Stimulated activated CD4-positive, alpha-beta T cell treated with anti-CD3 and anti-CD28 coated beads, TNF-alpha, amount 100 ng/mL, for 4 hours (primary cell): ENCODE measurements around the gene MAT2B.
"Not testable (repeated sequence)": the region's sequence is repeated elsewhere in the genome, so short reads cannot be mapped to it uniquely, and the experiment has no call there.

Experiments used
- DNase-seq, 3 experiments: peaks; one replicate each; pipeline ENCODE4 v3.0.0-alpha.2; 2020; ENCODE audit warnings: low read depth in 3 of 3

MAT2B gene

DNA sequence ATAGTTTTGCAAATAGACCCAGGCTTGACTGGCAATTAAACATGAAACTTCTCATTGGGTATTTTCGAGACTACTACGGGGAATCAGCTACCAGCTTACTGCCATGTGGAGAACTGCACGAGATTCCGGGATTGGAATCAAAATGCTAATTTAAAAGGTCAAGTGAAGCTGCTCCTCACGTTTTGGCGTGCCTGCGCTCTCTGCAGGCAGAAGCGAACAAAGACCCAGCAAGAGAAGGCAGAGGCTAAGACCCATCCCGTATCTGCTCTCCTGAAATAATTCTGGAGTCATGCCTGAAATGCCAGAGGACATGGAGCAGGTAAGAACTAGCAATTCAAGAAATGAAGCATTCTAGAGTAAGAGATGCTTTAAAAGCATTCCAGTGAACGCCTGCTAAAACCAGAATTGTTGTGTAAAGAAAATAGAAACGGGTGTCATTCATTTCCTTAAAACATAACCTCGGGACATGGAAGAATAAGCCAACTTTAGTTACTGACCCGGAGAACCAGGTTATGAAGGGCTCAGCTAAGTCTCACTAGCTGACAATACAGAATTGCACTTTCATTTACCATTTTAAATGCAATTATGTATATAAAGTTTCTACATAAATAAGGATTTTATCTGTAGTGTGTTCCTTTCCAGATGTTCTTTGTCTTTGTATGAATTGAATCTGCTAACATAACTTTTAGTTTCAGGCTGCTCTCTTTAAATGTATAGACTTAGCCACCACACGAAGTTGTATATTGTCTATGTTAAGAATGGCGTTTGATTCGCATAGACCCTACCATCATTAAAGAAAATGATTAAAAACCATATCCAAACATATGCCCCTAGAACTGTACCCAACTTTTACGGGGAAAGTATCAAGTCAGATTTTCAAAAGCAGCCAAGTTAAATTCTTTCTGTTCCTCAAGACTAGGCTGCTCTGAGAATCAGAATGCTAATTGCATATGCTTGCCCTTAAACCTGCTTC lies 2.0 kb upstream of the MAT2B start:
- DNase-seq: peak in 1 of 3 experiments; percentile 11

DNA sequence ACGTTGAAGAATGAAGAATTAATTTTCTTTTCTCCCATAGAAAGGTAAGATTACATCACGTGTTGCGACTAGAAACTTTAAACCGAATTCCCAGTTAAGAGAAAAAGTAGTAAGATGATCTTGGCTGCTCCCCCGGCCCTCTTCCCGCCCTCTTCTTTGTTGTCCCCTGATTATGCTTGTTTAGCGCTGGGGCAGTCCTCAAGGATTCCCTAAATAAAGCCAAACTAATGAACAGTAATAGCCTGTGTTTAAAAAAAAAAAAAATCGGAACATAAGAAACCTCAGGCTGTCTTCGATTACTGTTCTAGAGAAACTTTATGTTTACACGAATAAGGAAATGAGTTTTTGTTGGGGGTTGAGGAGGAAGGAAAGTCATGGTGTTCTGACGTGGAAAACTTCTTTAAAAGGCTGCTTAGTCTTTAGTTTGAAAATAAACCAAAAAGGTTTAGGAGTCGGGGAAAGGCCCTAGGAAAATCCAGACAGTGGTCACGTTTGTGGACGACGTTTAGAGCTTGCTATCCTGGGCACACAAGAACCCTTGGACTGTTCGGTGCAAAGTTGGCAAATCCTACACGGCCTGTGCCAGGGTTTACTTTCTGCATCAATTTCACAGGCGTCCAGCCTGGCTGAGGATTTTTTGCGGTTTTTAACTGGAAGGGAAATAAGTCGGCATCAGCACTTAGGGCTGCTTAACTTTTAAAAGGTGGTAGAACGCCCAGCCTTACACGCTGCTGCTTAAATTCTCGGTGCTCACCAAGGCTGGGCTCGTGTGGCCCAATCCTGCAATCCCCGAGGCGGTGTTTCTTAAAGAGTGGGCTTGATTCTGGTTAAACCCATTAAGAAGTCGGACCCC lies 1.1 kb upstream of the MAT2B start:
- peak in 1 of 3 experiments; percentile 12 for DNase-seq

DNA sequence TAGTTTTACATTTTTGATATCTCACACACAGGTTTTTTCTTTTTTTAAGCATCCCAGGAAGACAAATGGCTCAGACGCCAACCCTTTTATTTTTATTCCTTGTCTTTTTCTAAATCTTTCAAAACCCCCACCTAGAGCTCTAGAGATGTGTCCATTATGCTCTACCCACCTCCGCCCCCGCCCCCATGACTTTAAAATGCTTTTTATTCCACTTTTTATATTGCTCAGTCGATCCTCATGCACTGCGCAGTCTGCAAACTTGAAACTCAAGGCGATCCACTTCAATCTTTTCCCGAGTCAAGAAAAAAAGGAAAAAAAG lies 411 bp upstream of the MAT2B start:
- no peak for DNase-seq

DNA sequence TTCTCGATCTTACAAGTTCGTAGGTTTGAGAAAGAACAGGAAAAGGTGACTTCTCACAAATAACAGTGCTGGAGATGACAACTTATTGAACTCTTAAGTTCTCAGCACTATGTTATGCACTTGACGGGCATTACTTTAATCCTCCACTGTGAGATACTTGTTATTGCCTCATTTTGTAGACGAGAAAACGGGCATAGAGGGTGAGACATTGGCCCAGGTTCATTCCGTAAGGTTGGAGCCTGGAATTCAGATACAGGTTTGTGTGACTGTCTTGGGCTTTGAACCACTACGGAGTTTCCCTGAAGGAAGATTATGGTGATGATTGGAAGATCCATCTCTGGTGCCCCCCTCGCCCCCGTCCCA lies 657 bp downstream of the MAT2B start:
- no peak for DNase-seq

DNA sequence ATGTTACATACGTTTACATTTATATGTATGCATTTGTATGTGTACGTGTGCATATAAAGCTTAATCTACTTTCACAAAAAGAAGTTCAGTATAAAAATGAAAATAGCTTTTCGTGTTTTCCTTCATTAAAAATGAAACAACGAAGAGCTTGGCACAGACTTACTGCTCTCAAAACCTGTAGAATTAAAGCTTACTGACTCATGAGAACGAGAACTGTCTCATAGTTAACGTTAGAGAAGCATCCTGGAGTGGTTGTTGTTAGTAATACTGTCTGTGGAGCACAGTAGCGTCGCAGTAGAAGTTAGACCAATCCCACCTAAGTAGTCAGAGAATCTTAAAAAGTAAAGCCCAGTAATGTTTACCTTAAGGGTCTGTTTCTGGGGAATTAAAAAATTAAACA lies 1.3 kb downstream of the MAT2B start:
- no peak for DNase-seq

DNA sequence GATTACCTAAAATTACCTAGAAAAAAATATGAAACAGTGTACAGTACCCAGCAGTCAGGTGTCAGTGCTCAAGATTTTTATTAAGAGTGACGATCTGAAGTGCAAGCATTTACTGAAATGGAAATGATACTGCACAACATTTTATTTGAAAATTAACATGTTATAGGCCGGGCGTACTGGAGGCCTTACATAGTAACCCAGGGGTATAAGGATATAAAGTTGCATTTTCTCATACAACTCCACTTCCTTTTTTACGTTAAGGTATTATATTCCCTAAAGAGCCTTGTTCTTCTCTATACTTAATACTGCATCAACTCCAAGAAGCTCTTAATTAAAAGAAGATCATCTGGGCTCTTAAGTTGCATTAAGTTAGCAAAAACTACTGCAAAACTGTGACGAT lies 3.3 kb downstream of the MAT2B start:
- no peak for DNase-seq

DNA sequence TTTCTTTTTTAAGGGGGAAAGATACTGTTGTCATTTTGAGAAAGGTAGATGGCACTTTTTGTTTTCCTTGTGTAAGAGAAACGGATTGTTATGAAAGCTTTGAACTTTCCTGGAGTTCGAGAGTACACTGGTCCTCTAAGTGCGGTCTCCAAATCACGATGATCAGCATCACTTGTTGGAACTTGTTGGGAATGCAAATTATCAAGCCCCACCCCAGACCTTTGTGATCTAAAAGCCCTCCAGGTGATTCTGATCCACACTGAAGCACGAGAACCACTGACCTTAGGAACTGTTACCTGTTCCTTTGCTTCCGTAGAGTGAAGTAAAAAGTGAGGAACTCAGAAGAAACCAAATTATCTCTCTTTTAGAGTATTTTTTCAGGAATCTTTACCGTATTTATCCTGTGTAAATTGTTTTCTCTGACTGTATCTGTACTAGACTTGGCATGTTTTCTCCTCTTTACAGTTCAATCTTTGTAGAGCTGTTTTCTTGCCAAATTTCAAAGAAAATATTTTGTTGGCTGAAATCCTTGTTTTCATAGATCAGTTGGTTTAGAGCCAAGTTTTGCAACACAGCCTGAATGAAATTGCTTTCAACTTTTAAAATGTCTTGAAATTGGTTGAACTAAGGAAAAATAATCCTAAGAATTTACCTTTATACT lies 4.0 kb downstream of the MAT2B start:
- DNase-seq: no peak

DNA sequence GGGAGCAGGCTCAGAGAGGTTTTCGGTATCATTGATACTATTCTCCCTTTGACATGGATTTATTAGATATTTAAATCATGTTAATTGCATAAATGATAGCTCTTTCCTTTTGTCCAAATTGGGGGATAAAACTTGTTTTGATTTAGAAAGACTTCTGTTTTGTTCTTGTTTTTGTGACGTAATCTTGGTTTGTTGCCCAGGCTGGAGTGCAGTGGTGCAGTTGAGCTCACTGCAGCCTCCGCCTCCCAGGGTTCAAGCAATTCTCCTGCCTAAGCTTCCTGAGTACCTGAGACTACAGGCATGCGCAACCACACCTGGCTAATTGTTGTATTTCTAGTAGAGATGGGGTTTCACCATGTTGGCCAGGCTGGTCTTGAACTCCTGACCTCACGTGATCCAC lies 7.1 kb downstream of the MAT2B start:
- no peak for DNase-seq

DNA sequence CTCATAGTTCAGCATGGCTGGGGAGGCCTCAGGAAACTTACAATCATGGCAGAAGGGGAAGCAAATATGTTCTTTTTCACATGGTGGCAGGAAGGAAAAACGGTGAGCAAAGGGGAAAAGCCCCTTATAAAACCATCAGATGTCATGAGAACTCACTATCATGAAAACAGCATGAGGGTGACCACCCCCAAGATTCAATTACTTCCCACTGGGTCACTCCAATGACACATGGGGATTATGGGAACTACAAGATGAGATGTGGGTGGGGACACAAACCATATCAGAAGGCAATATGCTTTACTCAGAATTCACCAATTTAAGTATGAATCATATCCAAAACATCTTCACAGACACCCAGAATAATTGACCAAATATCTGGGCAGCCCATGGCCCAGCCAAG lies 19.7 kb downstream of the MAT2B start:
- no peak for DNase-seq

DNA sequence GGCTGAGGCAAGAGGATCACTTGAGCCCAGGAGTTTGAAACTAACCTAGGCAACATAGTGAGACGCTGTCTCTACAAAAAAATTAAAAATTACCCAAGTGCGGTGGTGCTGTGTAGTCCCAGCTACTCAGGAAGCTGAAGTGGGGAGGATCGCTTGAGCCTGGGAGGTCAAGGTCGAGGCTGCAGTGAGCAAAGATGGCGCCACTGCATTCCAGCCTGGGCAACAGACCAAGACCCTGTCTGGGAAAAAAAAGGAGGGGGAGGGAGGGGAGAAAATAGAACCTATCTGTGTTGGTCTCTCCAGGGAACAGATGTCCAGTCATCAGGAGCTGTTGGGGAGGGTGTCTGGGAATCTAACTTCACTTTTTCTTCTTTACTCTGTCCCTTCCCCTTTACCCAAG lies 24.3 kb downstream of the MAT2B start:
- no peak for DNase-seq

DNA sequence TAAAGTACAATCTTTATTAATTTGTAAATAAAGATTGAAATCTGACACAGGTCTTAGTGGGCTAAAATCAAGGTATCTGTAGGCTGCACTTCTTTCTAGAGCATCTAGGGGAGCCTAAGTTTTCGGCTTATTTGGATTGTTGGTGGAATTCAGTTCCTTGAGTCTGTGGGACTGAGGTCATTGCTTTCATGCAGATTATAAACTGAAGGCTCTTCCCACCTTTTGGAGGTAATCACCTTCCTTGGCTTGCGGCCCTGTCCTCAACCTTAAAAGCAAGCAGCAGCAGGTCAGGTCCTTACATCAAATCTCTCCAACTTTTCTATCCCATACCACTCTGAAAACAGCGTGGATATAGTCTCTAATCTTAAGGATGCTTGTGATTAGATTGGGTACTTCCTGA lies 25.9 kb downstream of the MAT2B start:
- no peak for DNase-seq

DNA sequence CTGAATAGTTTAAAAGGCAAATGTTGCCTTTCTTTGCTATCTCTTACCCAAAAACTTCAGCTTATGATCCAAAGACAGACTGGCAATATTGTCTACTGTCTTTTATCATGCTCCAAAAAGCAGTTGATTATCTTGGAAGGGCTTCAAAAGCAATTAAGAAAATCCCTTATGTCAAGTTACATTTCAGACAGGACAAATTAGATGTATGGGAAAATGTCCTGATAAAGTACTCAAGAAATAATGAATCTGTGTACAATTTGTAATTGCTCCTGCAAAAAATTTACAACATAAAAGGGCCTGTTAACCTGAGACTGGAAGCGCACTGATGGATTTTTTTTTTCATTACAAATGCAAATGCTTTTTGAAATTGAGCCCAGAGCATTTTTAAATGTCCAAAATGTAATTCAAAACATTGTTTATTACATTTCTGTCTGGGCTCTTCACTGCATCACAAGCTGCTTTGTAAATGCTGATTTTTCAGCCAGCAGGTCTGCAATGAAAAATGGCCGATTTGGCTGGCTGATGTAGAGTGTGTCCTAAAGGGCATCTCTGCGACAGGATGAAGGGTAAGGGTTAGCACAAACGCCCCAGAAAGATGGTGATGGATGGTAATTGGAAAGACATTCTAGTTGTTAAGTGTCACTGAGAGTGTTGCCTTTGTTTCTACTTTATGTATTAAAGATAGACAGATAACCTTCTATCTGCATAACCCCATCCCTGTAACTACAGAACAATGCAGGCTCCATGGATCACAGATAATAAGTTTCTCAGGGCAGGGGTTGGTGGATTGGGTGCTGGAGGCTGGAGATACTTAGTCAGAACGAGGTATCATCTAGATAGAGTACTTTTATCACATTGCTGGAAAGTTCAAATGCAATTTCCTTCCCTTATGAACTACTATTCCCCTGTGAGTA lies 27.0 kb downstream of the MAT2B start:
- DNase-seq: no peak

DNA sequence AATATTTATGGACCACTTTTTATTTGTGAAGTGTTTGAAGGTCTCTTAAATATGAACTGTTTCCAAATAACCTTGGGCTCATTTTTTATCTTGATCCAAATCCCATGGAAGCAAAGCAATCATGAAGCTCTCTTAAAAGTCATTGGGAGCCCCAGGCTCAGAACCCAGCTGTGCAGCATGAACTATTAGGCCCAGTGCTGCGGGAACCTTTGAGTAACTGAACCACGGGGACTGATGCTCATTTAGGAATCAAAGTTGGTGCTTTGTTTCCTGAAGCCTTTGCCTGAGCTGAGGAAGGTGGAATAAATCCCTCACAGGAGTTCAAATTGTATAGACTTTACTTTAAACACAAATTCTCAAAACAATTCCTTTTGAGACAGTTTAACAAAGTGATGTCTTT lies 27.8 kb downstream of the MAT2B start:
- DNase-seq: no peak

DNA sequence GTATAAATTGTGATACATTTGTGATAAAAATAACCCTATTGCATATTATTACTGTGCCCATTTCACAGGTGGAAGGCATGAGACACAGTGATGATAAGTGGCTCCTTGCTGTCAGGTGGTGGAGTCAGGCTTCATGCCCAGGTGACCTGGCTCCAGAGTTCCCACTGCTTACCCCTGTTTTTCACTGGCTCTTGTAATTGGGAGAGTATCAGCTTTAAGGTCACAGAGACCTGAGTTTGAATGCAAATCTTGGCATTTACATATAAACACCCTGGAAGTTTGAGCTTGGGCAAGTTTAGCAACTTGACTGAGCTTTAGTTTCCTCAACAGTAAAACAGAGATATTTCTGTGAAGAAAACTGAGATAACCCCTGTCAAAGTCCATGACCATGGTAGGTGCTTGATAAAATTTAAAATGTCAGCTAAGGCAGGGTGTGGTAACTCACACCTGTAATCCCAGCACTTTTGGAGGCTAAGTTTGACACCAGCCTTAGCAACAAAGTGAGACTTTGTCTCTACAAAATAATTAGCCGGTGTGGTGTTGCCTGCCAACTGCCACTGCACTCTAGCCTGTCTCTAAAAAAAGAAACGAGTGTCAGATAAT lies 29.2 kb downstream of the MAT2B start:
- no peak for DNase-seq

DNA sequence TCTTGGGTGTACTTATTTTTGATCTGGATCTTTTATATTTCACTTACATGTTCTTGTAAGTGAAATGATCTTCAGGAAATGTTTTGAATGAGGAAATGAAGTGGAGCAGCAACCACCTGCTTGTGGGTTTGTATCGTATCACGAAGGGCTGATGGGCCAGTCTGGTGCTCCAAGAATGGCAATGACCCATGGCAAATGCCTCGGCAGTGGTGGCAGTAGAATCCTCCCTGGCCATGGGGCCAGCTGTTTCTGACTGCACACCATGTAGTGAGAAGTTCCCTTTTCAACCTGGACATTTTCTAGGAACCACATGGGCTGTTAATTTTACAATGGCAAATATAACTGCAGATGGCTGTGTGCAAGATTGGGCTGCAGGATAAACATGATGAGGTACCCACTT lies 29.9 kb downstream of the MAT2B start:
- DNase-seq: no peak

DNA sequence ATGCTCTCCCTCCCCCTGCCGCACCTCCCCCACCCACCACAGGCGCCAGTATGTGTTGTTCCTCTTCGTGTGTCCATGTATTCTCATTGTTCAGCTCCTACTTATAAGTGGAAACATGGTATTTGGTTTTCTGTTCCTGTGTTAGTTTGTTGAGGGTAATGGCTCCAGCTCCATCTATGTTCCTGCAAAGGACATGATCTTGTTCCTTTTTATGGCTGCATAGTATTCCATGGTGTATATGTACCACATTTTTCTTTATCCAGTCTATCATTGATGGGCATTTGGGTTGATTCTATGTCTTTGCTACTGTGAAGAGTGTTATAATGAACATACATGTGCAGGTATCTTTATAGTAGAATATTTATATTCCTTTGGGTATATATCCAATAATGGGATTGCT lies 31.0 kb downstream of the MAT2B start:
- DNase-seq: not testable (repeated sequence)

DNA sequence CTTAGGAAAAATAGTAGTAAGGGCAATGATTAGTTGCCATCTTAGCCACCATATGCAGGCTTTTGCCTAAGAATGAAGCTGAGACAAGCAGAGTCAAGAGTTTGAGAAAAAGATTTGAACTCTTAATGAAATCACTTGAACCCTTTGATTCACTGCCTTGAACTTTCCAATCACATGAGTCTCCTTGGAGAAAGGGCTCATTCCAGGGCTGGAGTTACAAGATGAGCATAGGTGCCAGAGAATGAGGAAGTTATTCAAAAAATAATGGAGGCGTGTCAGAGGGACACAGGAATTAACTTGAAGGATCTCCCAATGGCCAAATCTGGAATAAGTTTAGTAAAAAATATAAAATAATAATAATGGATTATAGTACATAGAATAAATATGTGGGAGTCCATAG lies 35.3 kb downstream of the MAT2B start:
- no peak for DNase-seq

DNA sequence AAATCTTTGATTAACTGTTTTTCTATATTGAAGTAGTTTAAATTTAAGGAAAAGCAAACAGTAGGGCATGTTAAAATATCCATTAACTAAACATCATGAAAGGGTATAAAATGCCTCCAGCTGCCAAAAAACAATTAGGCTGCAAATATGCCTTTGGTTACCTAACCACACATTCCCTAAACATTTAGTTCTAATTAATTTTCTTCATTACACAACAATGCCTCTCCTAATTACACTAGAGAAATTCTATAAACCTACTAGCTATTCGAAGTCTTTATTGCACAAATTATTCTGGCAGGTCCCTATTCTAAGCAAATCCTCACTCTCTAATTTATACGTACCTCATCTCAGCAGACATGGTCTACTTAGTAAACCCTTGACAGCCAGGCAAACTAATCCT lies 37.4 kb downstream of the MAT2B start:
- no peak for DNase-seq

DNA sequence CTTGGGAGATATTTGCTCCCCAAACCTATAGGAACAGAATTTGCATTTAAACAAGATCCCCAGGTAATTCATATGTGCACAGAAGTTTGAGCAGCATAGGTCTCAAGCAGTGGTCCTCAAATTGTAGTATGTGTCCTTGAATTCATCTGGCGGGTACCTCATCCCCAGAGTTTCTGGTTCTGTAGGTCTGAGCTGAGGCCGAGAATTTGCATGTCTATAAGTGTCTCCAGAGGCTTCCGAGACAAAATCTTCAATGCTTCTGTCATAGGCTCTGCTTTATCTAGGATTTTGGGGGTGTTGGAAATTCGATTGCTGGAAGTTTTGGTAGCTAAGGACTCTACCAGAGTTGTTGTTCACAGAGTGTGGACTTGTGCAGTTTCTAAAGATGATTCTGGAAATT lies 38.6 kb downstream of the MAT2B start:
- no peak for DNase-seq

DNA sequence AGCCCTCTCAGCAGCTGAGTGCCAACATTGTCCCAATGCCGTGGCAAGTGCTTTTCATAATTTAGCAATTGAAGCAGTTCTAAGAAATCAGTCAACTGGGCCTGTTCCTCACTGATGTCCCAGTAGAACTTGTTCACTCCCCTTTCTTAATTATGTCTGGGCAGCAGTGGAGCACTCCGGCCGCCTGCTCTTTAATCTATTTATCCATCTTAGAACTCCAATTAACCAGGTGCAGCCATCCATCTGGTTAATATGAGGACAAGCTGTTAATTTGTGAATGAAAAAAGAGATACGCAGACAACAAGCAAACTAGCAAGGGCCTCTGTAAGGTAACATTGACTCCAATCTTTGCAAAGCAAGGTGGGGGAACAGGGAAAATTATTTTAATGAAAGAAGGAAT lies 39.4 kb downstream of the MAT2B start:
- no peak for DNase-seq

DNA sequence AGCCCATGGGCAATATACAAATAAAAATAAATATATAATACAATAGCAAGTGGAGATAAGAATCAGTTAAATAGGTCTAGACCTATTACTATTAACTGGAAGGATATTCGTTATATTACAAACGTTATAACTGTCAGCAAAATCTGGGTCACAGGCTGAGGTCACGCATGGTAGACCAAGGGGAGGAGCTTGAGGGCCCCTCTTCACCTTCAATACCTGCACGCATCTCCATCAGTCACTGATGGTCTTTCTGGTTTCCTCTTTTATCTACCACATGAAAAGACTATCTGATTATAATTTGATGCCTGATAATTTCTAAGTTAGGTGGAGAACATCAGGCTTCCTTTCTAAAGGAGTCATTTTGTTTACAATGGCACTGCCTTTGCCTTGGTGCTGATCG lies 43.2 kb downstream of the MAT2B start:
- DNase-seq: no peak
